ENCODE results near the gene CD52. TPM values are rescaled to one million over a fixed set of nuclear protein-coding genes. Genes with fewer than 3 reads are reported as not detected.
A peak's percentile ranks its signal among the peaks of the same experiment; 100 is the strongest.

CD52 gene
- total and polyA plus RNA-seq, 2 of the 13 experiments (the other 11 are each of a cell fraction or from before 2014, with no cell fraction given): 0.32 TPM; not detected in 1

DNA sequence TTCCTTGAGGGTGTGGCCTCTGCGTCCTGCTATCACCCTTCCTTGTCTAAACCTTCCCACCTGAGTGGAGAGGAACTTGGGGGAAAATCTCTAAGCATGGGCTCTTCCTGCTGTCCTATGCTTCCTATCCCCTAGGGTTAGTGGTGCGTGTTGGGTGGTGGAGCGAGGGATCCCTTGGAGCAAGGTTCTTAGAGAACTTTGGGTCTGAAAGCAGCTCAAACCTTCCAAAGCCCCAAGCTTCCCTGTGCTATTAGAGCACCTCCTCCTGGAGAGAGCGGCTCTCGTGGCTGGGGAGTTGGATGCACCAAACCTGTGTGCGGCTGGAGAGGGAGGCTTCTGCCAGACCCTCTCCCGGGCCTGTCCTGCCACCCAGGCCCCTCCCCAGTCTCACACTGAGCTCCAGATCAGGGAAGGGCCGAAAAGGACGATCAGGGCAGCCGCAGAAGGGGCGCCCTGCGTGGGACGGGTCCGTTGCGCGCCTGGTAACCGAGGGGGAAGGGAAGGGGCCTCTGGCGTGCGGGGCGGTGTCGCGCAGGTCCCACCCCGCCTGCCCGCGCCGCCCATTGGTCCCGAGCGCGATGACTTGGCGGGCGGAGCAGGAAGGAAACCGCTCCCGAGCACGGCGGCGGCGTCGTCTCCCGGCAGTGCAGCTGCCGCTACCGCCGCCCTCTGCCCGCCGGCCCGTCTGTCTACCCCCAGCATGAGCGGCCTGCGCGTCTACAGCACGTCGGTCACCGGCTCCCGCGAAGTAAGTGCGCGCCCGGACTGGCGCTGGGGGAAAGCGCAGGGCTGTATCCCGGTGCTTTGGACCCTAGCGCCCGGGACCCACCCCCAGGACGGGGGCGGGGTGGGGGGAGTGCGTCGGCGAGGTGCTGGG is 38.1 kb upstream of the CD52 start, which contains the start of gene SH3BGRL3 (continued):
- TF ChIP-seq ZNF354B (CRISPR knock-in tag; IDR thresholded peaks at IDR 0.05) (no peak; the same call in 1 of the 2 replicates), STAT5B (CRISPR knock-in tag; IDR thresholded peaks at IDR 0.05) (no peak), MLLT10 (CRISPR knock-in tag; IDR thresholded peaks at IDR 0.05) (no peak), AKAP8 (CRISPR knock-in tag; IDR thresholded peaks at IDR 0.05) (peak; percentile 98), HMGA1 (CRISPR knock-in tag; conservative IDR thresholded peaks at IDR 0.05) (no peak), EED (CRISPR knock-in tag; IDR thresholded peaks at IDR 0.05) (0 out of 2 replicates have a peak, but pooled peaks have one; percentile 27), LCORL (IDR thresholded peaks at IDR 0.05) (no peak), LCORL (CRISPR knock-in tag; IDR thresholded peaks at IDR 0.05) (peak; percentile 70; the same call in 1 of the 2 replicates), ZNF510 (CRISPR knock-in tag; IDR thresholded peaks at IDR 0.05; ENCODE audit: low read depth) (0 out of 2 replicates have a peak, but pooled peaks have one; percentile 43), ERF (CRISPR knock-in tag; IDR thresholded peaks at IDR 0.05) (peak; percentile 35; the same call in 1 of the 2 replicates), FOXM1 (CRISPR knock-in tag; IDR thresholded peaks at IDR 0.05) (no peak), ZNF75D (CRISPR knock-in tag; IDR thresholded peaks at IDR 0.05; ENCODE audit: borderline replicate concordance) (no peak), HNRNPLL (IDR thresholded peaks at IDR 0.05; ENCODE audit: low read depth, low read length, poor library complexity, severe bottlenecking) (peak; percentile 60), ZNF225 (CRISPR knock-in tag; IDR thresholded peaks at IDR 0.05) (no peak), RARA (CRISPR knock-in tag; IDR thresholded peaks at IDR 0.05) (no peak), ZFP36L1 (CRISPR knock-in tag; IDR thresholded peaks at IDR 0.05) (no peak), DPF2 (CRISPR knock-in tag; IDR thresholded peaks at IDR 0.05; ENCODE audit: borderline replicate concordance, low read depth) (no peak)
- TF ChIP-seq, protein P1, sequence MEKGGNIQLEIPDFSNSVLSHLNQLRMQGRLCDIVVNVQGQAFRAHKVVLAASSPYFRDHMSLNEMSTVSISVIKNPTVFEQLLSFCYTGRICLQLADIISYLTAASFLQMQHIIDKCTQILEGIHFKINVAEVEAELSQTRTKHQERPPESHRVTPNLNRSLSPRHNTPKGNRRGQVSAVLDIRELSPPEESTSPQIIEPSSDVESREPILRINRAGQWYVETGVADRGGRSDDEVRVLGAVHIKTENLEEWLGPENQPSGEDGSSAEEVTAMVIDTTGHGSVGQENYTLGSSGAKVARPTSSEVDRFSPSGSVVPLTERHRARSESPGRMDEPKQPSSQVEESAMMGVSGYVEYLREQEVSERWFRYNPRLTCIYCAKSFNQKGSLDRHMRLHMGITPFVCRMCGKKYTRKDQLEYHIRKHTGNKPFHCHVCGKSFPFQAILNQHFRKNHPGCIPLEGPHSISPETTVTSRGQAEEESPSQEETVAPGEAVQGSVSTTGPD (CRISPR knock-in tag; IDR thresholded peaks at IDR 0.05): no peak
- TF ChIP-seq, protein P2, sequence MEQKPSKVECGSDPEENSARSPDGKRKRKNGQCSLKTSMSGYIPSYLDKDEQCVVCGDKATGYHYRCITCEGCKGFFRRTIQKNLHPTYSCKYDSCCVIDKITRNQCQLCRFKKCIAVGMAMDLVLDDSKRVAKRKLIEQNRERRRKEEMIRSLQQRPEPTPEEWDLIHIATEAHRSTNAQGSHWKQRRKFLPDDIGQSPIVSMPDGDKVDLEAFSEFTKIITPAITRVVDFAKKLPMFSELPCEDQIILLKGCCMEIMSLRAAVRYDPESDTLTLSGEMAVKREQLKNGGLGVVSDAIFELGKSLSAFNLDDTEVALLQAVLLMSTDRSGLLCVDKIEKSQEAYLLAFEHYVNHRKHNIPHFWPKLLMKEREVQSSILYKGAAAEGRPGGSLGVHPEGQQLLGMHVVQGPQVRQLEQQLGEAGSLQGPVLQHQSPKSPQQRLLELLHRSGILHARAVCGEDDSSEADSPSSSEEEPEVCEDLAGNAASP (CRISPR knock-in tag; IDR thresholded peaks at IDR 0.05; ENCODE audit: borderline replicate concordance): no peak; the same call in none of the 2 replicates
- TF ChIP-seq, protein P3, sequence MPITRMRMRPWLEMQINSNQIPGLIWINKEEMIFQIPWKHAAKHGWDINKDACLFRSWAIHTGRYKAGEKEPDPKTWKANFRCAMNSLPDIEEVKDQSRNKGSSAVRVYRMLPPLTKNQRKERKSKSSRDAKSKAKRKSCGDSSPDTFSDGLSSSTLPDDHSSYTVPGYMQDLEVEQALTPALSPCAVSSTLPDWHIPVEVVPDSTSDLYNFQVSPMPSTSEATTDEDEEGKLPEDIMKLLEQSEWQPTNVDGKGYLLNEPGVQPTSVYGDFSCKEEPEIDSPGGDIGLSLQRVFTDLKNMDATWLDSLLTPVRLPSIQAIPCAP (CRISPR knock-in tag; IDR thresholded peaks at IDR 0.05; ENCODE audit: low read depth): no peak
- TF ChIP-seq, protein P4, sequence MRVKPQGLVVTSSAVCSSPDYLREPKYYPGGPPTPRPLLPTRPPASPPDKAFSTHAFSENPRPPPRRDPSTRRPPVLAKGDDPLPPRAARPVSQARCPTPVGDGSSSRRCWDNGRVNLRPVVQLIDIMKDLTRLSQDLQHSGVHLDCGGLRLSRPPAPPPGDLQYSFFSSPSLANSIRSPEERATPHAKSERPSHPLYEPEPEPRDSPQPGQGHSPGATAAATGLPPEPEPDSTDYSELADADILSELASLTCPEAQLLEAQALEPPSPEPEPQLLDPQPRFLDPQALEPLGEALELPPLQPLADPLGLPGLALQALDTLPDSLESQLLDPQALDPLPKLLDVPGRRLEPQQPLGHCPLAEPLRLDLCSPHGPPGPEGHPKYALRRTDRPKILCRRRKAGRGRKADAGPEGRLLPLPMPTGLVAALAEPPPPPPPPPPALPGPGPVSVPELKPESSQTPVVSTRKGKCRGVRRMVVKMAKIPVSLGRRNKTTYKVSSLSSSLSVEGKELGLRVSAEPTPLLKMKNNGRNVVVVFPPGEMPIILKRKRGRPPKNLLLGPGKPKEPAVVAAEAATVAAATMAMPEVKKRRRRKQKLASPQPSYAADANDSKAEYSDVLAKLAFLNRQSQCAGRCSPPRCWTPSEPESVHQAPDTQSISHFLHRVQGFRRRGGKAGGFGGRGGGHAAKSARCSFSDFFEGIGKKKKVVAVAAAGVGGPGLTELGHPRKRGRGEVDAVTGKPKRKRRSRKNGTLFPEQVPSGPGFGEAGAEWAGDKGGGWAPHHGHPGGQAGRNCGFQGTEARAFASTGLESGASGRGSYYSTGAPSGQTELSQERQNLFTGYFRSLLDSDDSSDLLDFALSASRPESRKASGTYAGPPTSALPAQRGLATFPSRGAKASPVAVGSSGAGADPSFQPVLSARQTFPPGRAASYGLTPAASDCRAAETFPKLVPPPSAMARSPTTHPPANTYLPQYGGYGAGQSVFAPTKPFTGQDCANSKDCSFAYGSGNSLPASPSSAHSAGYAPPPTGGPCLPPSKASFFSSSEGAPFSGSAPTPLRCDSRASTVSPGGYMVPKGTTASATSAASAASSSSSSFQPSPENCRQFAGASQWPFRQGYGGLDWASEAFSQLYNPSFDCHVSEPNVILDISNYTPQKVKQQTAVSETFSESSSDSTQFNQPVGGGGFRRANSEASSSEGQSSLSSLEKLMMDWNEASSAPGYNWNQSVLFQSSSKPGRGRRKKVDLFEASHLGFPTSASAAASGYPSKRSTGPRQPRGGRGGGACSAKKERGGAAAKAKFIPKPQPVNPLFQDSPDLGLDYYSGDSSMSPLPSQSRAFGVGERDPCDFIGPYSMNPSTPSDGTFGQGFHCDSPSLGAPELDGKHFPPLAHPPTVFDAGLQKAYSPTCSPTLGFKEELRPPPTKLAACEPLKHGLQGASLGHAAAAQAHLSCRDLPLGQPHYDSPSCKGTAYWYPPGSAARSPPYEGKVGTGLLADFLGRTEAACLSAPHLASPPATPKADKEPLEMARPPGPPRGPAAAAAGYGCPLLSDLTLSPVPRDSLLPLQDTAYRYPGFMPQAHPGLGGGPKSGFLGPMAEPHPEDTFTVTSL (CRISPR knock-in tag; IDR thresholded peaks at IDR 0.05; ENCODE audit: borderline replicate concordance): no peak

Measured in HepG2 (cell line).